GM18511 (cell line): ENCODE measurements around the gene SP8.
"Not testable (repeated sequence)": the region's sequence is repeated elsewhere in the genome, so short reads cannot be mapped to it uniquely, and the experiment has no call there.

ENCODE experiments used
- ATAC-seq: cut with Tn5 transposase; IDR thresholded peaks from one replicate; pipeline ENCODE4 v1.9.1; 2021; ENCODE audit warnings: mild to moderate bottlenecking, moderate library complexity; ENCODE audit not compliant: unreplicated experiment

SP8 gene

GRCh38 chr7:20786779-20787659 lies at the start of gene SP8:
Gene SP8 (minus strand): TSS chr7:20786886. CDS start chr7:20786798, 88 bp downstream.
- ATAC-seq: no peak

- ATAC-seq: peak; percentile 82
Observed at GRCh38 chr7:20836424-20836823, 49.7 kb upstream of the SP8 start.

GRCh38 chr7:20835111-20835750 lies 48.5 kb upstream of the SP8 start:
- no peak for ATAC-seq

GRCh38 chr7:20834656-20835055 lies 48.0 kb upstream of the SP8 start:
- no peak for ATAC-seq

- no peak for ATAC-seq
Observed at GRCh38 chr7:20831956-20832355, 45.3 kb upstream of the SP8 start.

- no peak for ATAC-seq
Observed at GRCh38 chr7:20831451-20831850, 44.8 kb upstream of the SP8 start.

GRCh38 chr7:20828947-20829346 lies 42.3 kb upstream of the SP8 start:
- ATAC-seq: peak; percentile 72

GRCh38 chr7:20827172-20827571 lies 40.5 kb upstream of the SP8 start:
- ATAC-seq: no peak

- ATAC-seq: no peak
Observed at GRCh38 chr7:20826243-20826642, 39.6 kb upstream of the SP8 start.

GRCh38 chr7:20825555-20825954 lies 38.9 kb upstream of the SP8 start:
- ATAC-seq: peak; percentile 47

GRCh38 chr7:20821390-20821789 lies 34.7 kb upstream of the SP8 start:
- ATAC-seq: not testable (repeated sequence)

GRCh38 chr7:20816372-20816959 lies 29.8 kb upstream of the SP8 start:
- ATAC-seq: no peak

- ATAC-seq: no peak
Observed at GRCh38 chr7:20804345-20804744, 17.7 kb upstream of the SP8 start.

- no peak for ATAC-seq
Observed at GRCh38 chr7:20799566-20800366, 13.1 kb upstream of the SP8 start.

GRCh38 chr7:20798694-20799121 lies 12.0 kb upstream of the SP8 start:
- peak; percentile 2 for ATAC-seq

- peak; percentile 84 for ATAC-seq
Observed at GRCh38 chr7:20798081-20798693, 11.5 kb upstream of the SP8 start.

GRCh38 chr7:20797462-20798080 lies 10.9 kb upstream of the SP8 start:
- ATAC-seq: peak; percentile 63

- no peak for ATAC-seq
Observed at GRCh38 chr7:20797042-20797461, 10.4 kb upstream of the SP8 start.

GRCh38 chr7:20796500-20796899 lies 9.8 kb upstream of the SP8 start:
- no peak for ATAC-seq

- no peak for ATAC-seq
Observed at GRCh38 chr7:20795881-20796280, 9.2 kb upstream of the SP8 start.
